ENCODE measurements around the gene RGCC. TPM values are rescaled to one million over a fixed set of nuclear protein-coding genes. Genes with fewer than 3 reads are reported as not detected.
A peak's percentile ranks its signal among the peaks of the same experiment; 100 is the strongest.
"Not testable (repeated sequence)": the region's sequence is repeated elsewhere in the genome, so short reads cannot be mapped to it uniquely, and the experiment has no call there.

The RGCC gene
- total RNA-seq, 4 donors from 2014 or later: 56.5 to 142 (median 77.1) TPM

DNA sequence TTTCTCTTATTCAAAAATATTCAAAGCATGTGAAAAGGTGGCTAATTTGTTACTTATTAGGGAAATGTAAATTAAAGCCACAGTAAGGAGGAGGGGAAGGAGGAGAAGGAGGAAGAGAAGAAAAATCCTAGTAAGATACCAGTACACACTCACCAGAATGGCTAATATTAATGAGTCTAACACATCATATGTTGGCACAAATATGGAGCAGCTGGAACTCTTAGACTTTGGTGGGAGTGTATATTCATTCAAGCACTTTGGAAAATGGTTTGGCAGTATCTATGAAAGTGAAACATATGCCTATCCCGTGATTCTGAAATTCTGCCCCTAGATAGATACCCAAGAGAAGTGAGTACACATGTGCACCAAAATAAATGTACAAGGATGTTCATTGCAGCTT lies 38.1 kb upstream of the RGCC start:
- Histone ChIP-seq H3K27me3 (no peaks in the 10 kb centered on the region), H3K4me1 (no peaks in the 10 kb centered on the region), H3K36me3 (no peaks in the 10 kb centered on the region), H3K4me3 (no peak overlapping the region), H3K9me3 (no peaks in the 10 kb centered on the region), H3K27ac (replicated peaks in 1 of 4) (no peak overlapping the region)
- no peak for TF ChIP-seq POLR2AphosphoS5 (IDR thresholded peaks at IDR 0.05)
- TF ChIP-seq EP300 (IDR thresholded peaks at IDR 0.05): no peak
- no peak for TF ChIP-seq POLR2A (IDR thresholded peaks at IDR 0.05; ENCODE audit: low read depth)
- TF ChIP-seq, protein P1, sequence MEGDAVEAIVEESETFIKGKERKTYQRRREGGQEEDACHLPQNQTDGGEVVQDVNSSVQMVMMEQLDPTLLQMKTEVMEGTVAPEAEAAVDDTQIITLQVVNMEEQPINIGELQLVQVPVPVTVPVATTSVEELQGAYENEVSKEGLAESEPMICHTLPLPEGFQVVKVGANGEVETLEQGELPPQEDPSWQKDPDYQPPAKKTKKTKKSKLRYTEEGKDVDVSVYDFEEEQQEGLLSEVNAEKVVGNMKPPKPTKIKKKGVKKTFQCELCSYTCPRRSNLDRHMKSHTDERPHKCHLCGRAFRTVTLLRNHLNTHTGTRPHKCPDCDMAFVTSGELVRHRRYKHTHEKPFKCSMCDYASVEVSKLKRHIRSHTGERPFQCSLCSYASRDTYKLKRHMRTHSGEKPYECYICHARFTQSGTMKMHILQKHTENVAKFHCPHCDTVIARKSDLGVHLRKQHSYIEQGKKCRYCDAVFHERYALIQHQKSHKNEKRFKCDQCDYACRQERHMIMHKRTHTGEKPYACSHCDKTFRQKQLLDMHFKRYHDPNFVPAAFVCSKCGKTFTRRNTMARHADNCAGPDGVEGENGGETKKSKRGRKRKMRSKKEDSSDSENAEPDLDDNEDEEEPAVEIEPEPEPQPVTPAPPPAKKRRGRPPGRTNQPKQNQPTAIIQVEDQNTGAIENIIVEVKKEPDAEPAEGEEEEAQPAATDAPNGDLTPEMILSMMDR (IDR thresholded peaks at IDR 0.05): no peak
- intact Hi-C loops (cut with DNase I): no loop called here
- 75% methylated on average over 1 of the region's 1 CpG for WGBS
- peak; percentile 45 for DNase-seq (ENCODE audit: extremely low spot score)

DNA sequence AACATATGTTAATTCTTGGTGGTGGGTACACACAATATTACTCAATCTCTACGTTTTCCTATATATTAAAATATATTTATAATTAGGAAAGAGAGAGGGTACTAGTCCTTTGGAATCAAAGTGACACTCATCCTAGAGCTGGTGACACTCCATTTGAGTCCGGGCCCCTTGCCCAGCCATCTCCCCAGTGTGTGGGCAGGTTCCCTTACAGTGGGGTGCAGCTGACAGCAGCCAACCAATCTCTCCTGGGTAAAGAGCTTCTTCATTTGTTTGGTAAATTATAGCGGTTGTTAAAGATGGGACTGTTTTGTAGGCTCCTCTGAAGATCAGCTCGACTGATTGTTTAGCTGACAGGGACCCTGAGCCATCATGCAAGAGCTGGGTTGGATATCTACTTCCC lies 37.2 kb upstream of the RGCC start:
- no peaks in the 10 kb centered on the region for H3K27me3 ChIP-seq
- intact Hi-C loops (cut with DNase I): no loop called here
- DNase-seq (ENCODE audit: extremely low spot score): no peak
- no peak overlapping the region for H3K27ac ChIP-seq (replicated peaks in 1 of 4)
- H3K4me3 ChIP-seq: no peak overlapping the region
- no peaks in the 10 kb centered on the region for H3K36me3 ChIP-seq
- 86% methylated on average over 3 of the region's 4 CpGs for WGBS
- no peaks in the 10 kb centered on the region for H3K9me3 ChIP-seq
- TF ChIP-seq, protein P1 (IDR thresholded peaks at IDR 0.05): no peak
- TF ChIP-seq POLR2A (IDR thresholded peaks at IDR 0.05; ENCODE audit: low read depth) (no peak), POLR2AphosphoS5 (IDR thresholded peaks at IDR 0.05) (no peak), EP300 (IDR thresholded peaks at IDR 0.05) (no peak)
- no peaks in the 10 kb centered on the region for H3K4me1 ChIP-seq

DNA sequence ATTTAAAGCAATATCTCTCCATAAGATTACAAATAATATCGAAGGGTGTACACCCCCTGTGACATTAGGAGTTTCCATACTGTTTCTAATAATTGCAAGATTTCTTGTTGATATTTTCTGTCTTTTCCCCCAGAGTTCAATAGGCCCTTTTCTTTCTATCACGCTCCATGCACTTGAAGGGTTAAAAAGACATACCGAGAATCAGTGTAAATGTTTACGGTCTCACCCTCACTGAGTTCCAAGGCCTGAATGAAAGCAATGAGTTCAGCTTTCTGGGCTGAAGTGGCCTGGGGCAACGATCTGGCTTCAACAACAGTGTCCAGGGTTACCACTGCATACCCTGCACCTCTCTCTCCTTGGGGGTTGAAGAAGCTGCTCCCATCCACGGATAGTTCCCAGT lies 36.0 kb upstream of the RGCC start:
- 84% methylated on average over 5 of the region's 6 CpGs for WGBS

DNA sequence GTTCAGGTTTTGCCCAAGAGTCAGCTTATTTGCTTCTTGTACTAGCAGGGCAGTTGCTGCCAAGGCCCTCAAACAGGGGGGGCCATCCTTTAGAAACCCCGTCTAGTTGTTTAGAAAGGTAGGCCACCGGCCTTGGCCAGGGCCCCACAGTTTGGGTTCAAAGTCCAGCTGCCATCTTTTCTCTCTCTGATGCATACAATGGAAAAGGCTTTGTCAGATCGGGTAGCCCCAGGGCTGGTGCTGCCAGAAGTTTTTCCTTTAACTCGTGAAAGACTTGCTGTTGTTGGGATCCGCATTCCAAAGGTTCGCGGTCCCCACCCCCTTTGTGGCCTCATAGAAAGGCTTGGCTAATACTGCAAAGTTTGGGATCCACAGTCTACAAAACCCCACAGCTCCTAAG lies 35.4 kb upstream of the RGCC start:
- H3K36me3 ChIP-seq; intact Hi-C loops (cut with DNase I); DNase-seq (ENCODE audit: extremely low spot score); H3K9me3 ChIP-seq; H3K4me3 ChIP-seq; H3K27ac ChIP-seq (replicated peaks in 1 of 4); H3K27me3 ChIP-seq; H3K4me1 ChIP-seq: not testable (repeated sequence)
- WGBS: 54% methylated on average over 7 of the region's 7 CpGs

More for the DNA sequence above, 36.0 kb upstream of the RGCC start:
- intact Hi-C loops (cut with DNase I); H3K9me3 ChIP-seq; DNase-seq (ENCODE audit: extremely low spot score); H3K4me1 ChIP-seq; H3K36me3 ChIP-seq; H3K27ac ChIP-seq (replicated peaks in 1 of 4); H3K4me3 ChIP-seq; H3K27me3 ChIP-seq: not testable (repeated sequence)

DNA sequence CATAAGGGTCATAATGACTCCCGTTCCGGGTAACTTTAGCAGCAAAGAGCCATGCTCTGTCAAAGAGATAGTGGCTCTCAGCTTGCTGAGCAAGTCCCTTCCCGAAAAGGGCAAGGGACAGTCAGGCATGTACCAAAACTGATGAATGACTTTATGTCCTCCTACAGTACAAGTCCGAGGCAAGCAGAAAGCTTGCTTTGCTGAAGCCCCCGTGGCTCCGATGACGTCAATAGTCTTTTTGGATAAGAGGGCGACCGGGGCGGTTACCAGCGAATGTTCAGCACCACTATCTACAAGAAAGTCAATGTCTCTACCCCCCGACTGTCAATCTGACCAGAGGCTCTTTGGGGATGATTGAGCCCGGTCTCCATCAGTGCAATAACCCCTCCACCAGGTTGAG lies 34.1 kb upstream of the RGCC start:
- H3K4me1 ChIP-seq; H3K36me3 ChIP-seq; H3K27ac ChIP-seq (replicated peaks in 1 of 4); DNase-seq (ENCODE audit: extremely low spot score); intact Hi-C loops (cut with DNase I); H3K9me3 ChIP-seq; H3K4me3 ChIP-seq: not testable (repeated sequence)
- peaks cover 0 to 13% (median 3%) of the 10 kb centered on the region in 4 donors for H3K27me3 ChIP-seq
- 84% methylated on average over 13 of the region's 13 CpGs for WGBS

DNA sequence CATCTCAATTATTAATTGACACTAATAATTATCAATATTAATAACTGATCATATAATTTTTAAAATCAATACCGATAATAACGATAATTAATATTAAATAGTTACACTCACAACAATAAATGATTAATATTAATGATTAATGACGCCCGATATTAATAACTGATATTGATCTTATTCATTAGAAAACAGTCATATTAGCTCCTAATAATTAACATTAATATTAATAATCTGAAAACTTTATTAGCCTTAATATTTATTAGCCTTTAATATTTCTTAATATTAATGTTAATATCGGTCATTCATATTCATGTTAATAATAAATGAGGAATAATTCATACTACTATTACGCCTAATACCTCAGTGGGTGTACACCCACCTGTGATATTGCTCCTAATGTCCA lies 32.7 kb upstream of the RGCC start:
- peaks cover 0 to 17% (median 5%) of the 10 kb centered on the region in 4 donors for H3K27me3 ChIP-seq
- H3K36me3 ChIP-seq; H3K4me3 ChIP-seq; H3K27ac ChIP-seq (replicated peaks in 1 of 4); intact Hi-C loops (cut with DNase I); H3K9me3 ChIP-seq; DNase-seq (ENCODE audit: extremely low spot score): not testable (repeated sequence)
- H3K4me1 ChIP-seq: peaks cover 0 to 13% (median 9%) of the 10 kb centered on the region in 4 donors
- WGBS: 92% methylated on average over 6 of the region's 6 CpGs

DNA sequence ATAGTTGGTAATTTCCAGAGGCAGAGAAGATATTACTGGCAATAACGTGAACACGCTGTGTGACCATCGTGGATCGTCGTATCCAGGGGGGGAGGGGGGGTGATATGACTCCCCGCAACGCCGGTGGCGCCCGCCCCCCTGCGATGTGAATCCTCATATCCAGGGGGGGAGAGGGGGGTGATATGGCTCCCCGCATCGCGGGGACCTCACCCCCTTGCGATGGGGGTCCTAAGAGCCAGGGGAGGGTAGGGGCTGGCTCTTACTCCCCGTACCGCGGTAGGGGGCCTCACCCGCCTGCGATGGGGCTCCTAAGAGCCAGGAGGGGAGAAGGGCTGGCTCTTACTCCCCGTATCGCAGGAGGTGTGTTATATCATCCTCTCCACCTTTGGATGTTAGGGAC lies 31.3 kb upstream of the RGCC start:
- intact Hi-C loops (cut with DNase I): no loop called here
- WGBS: 69% methylated on average over 13 of the region's 22 CpGs
- H3K27me3 ChIP-seq: peaks cover 0 to 21% (median 5%) of the 10 kb centered on the region in 4 donors

More for the DNA sequence above, 31.3 kb upstream of the RGCC start:
- Histone ChIP-seq H3K36me3 (no peaks in the 10 kb centered on the region), H3K9me3 (no peaks in the 10 kb centered on the region), H3K4me3 (no peak overlapping the region), H3K27ac (replicated peaks in 1 of 4) (no peak overlapping the region), H3K4me1 (peaks cover 0 to 13% (median 9%) of the 10 kb centered on the region in 4 donors)
- TF ChIP-seq POLR2A (IDR thresholded peaks at IDR 0.05; ENCODE audit: low read depth) (no peak), EP300 (IDR thresholded peaks at IDR 0.05) (no peak), POLR2AphosphoS5 (IDR thresholded peaks at IDR 0.05) (no peak)
- TF ChIP-seq, protein P1 (IDR thresholded peaks at IDR 0.05): no peak
- DNase-seq (ENCODE audit: extremely low spot score): no peak
